Peyer's patch (tissue), 4 donors: ENCODE results near the gene IKZF4.

ENCODE experiments used
- POLR2A ChIP-seq, 2 donors: fragments of 450-650 bp; IDR thresholded peaks; one replicate each; pipeline ENCODE4 v1.5.1; 2017; ENCODE audit warnings: antibody characterized with exemption in 2 of 2, mild to moderate bottlenecking in 2 of 2, moderate library complexity in 2 of 2
- TF ChIP-seq, protein P1 (sequence below), 6 experiments: fragments of 450-650 bp in 4 of 6; fragments of 200-600 bp in 2 of 6; sonication (generic) in 1 of 6; IDR thresholded peaks; one replicate each; pipeline ENCODE4 v1.5.1; 2017 to 2019; ENCODE audit warnings: antibody characterized with exemption in 6 of 6, mild to moderate bottlenecking in 3 of 6, moderate library complexity in 1 of 6

DNA sequence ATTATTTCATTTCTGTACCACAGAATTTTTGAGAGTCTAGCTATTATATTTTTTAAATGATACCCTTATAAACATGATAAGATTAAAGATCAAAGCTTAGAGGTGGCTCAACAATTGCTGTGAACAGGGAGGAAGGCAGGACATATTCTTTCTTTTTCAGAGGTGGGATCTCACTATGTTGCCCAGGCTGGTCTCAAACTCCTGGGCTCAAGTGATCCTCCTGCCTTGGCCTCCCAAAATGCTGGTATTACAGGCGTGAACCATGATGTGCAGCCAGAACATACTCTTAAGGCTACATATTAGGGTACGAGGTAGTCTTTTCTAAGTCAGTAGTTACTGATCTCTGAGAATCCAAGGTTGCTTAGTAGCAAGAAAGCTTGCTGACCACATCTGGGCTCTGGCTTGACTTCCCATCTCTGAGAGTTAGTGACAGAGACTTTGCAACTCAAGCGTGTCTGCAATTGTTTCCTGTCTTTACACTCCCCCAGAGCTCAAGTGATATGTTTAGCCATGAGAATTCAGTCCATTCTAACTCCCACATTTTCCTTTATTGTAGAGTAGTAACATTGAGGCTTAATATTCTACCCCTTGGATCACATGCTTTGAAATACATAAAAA lies 38.4 kb upstream of the IKZF4 start:
- no peak for TF ChIP-seq POLR2A (IDR thresholded peaks at IDR 0.05)
- TF ChIP-seq, protein P1, sequence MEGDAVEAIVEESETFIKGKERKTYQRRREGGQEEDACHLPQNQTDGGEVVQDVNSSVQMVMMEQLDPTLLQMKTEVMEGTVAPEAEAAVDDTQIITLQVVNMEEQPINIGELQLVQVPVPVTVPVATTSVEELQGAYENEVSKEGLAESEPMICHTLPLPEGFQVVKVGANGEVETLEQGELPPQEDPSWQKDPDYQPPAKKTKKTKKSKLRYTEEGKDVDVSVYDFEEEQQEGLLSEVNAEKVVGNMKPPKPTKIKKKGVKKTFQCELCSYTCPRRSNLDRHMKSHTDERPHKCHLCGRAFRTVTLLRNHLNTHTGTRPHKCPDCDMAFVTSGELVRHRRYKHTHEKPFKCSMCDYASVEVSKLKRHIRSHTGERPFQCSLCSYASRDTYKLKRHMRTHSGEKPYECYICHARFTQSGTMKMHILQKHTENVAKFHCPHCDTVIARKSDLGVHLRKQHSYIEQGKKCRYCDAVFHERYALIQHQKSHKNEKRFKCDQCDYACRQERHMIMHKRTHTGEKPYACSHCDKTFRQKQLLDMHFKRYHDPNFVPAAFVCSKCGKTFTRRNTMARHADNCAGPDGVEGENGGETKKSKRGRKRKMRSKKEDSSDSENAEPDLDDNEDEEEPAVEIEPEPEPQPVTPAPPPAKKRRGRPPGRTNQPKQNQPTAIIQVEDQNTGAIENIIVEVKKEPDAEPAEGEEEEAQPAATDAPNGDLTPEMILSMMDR (IDR thresholded peaks at IDR 0.05), result no peak
